Astrocyte of the spinal cord (primary cell): ENCODE data around the gene RDM1.
A peak's percentile ranks its signal among the peaks of the same experiment; 100 is the strongest.

Experiments
- DNase-seq: peaks from one replicate; pipeline ENCODE4 v3.0.0; 2011; ENCODE audit warnings: low read depth, low spot score
- H3K4me3 ChIP-seq: 2 replicates; pipeline ENCODE4 v1.5.1; 2011; ENCODE audit warnings: low read depth, mild to moderate bottlenecking, low read length, moderate library complexity
- CTCF ChIP-seq: IDR thresholded peaks from 2 replicates; pipeline ENCODE4 v1.5.1; 2012; ENCODE audit warnings: low read depth, mild to moderate bottlenecking, low read length, inconsistent platforms
- in situ Hi-C: cut with HindIII; loops from 2 replicates; pipeline ENCODE4 v1.10.0; 2017; ENCODE audit warnings: low sequenced_read_pairs

The RDM1 gene

GRCh38 chr17:35930211-35931065 is at the start of gene RDM1:
Gene RDM1, minus strand, starts transcription at chr17:35930773. Its CDS starts 46 bp downstream, at chr17:35930727.
- H3K4me3 ChIP-seq, result peak within 1 kb of the TSS; percentile 51
- in situ Hi-C loops, result no loop called here
- TF ChIP-seq CTCF, result no peak
- DNase-seq, result peak; percentile 42

GRCh38 chr17:35978346-35978745 is 47.8 kb upstream of the RDM1 start:
- H3K4me3 ChIP-seq, result no peak overlapping the region
- no peak for DNase-seq
- in situ Hi-C loops, result no loop called here
- no peak for TF ChIP-seq CTCF

- DNase-seq, result no peak
- in situ Hi-C loops, result no loop called here
- TF ChIP-seq CTCF, result no peak
- no peak overlapping the region for H3K4me3 ChIP-seq
These were observed 46.9 kb upstream of the RDM1 start for GRCh38 chr17:35977509-35977908.

- peak; percentile 9 for DNase-seq
- in situ Hi-C loops, result no loop called here
- no peak for TF ChIP-seq CTCF
- no peak overlapping the region for H3K4me3 ChIP-seq
These were observed 43.0 kb upstream of the RDM1 start for GRCh38 chr17:35973333-35974260.

- in situ Hi-C loops, result no loop called here
- no peak for DNase-seq
- no peak overlapping the region for H3K4me3 ChIP-seq
- TF ChIP-seq CTCF, result no peak
These were observed 42.4 kb upstream of the RDM1 start for GRCh38 chr17:35972945-35973332.

- no peak for TF ChIP-seq CTCF
These were observed 42.0 kb upstream of the RDM1 start for GRCh38 chr17:35972535-35972934.

More at GRCh38 chr17:35972535-35972934, 42.0 kb upstream of the RDM1 start:
- no peak overlapping the region for H3K4me3 ChIP-seq
- no peak for DNase-seq
- in situ Hi-C loops, result no loop called here
